ENCODE data around the gene ADAMTSL1. TPM values are rescaled to one million over a fixed set of nuclear protein-coding genes. Genes with fewer than 3 reads are reported as not detected.
"Not testable (repeated sequence)": the region's sequence is repeated elsewhere in the genome, so short reads cannot be mapped to it uniquely, and the experiment has no call there.

The ADAMTSL1 gene
- total and polyA plus RNA-seq, 2 donors (not counting 3 experiments of a cell fraction or from before 2014, with no cell fraction given): 15.0 to 18.4 TPM

DNA sequence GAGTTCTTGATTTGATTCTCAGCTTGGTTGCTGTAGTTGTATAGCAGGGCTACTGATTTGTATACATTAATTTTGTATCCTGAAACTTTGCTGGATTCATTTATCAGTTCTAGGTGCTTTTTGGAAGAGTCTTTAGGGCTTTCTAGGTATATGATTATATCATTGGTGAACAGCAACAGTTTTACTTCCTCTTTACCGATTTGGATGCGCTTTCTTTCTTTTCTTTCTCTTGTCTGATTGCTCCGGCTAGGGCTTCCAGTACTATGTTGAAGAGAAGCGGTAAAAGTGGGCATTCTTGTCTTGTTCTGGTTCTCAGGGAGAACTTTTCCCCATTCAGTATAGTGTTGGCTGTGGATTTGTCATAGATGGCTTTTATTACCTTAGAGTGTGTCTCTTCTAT lies 400.1 kb downstream of the ADAMTSL1 start:
- intact Hi-C loops (cut with micrococcal nuclease) (no loop called here), dilution Hi-C loops (cut with MboI; ENCODE audit: extremely low pct_ligation_motif_present, low sequenced_read_pairs) (no loop called here)
- Histone ChIP-seq H4K20me1 (replicated peaks; ENCODE audit: control insufficient read depth, extremely low read depth, insufficient read depth, low read length) (no peaks in the 10 kb centered on the region), H3K36me3 (ENCODE audit: control insufficient read depth in 2 of 2, extremely low read depth in 1 of 2, insufficient read depth in 2 of 2, low read length in 2 of 2) (no peaks in the 10 kb centered on the region), H3K9me1 (replicated peaks; ENCODE audit: control insufficient read depth, extremely low read depth, insufficient read depth, low read length) (no peaks in the 10 kb centered on the region), H3K9ac (replicated peaks; ENCODE audit: extremely low read depth, insufficient read depth, low read length) (no peak overlapping the region), H3K4me2 (ENCODE audit: insufficient read depth, low read length) (no peak overlapping the region), H2AFZ (ENCODE audit: low read depth, low read length) (no peak overlapping the region), H3K4me1 (ENCODE audit: control insufficient read depth, extremely low read depth, insufficient read depth, low read length) (no peaks in the 10 kb centered on the region), H3K79me2 (ENCODE audit: control insufficient read depth, insufficient read depth, low read length) (no peaks in the 10 kb centered on the region), H3K27me3 (ENCODE audit: control insufficient read depth in 2 of 2, insufficient read depth in 2 of 2, low read length in 2 of 2) (no peaks in the 10 kb centered on the region), H3K4me3 (replicated peaks in 1 of 3; ENCODE audit: insufficient read depth in 1 of 3, low read depth in 1 of 3, low read length in 3 of 3) (no peak overlapping the region), H3K9me3 (replicated peaks; ENCODE audit: control insufficient read depth, insufficient read depth, low read length) (no peaks in the 10 kb centered on the region), H3K27ac (ENCODE audit: insufficient read depth, low read depth, low read length) (no peak overlapping the region)
- ChIA-PET CTCF (no interaction called here), POLR2A (no interaction called here)
- no peak for FAIRE-seq
- TF ChIP-seq EZH2 (IDR thresholded peaks at IDR 0.05; ENCODE audit: borderline replicate concordance, low read depth, low read length, severe bottlenecking): no peak
- no peak for TF ChIP-seq MYC (IDR thresholded peaks at IDR 0.05; ENCODE audit: low read depth, low read length)
- TF ChIP-seq GATA2 (IDR thresholded peaks at IDR 0.05; ENCODE audit: insufficient read depth, insufficient read length, low read depth, low read length): no peak
- TF ChIP-seq POLR2A (IDR thresholded peaks at IDR 0.05; ENCODE audit: low read depth, low read length): no peak
- no peak for TF ChIP-seq JUN (IDR thresholded peaks at IDR 0.05; ENCODE audit: borderline replicate concordance, insufficient read depth, insufficient read length, low read depth)
- TF ChIP-seq, protein P1, sequence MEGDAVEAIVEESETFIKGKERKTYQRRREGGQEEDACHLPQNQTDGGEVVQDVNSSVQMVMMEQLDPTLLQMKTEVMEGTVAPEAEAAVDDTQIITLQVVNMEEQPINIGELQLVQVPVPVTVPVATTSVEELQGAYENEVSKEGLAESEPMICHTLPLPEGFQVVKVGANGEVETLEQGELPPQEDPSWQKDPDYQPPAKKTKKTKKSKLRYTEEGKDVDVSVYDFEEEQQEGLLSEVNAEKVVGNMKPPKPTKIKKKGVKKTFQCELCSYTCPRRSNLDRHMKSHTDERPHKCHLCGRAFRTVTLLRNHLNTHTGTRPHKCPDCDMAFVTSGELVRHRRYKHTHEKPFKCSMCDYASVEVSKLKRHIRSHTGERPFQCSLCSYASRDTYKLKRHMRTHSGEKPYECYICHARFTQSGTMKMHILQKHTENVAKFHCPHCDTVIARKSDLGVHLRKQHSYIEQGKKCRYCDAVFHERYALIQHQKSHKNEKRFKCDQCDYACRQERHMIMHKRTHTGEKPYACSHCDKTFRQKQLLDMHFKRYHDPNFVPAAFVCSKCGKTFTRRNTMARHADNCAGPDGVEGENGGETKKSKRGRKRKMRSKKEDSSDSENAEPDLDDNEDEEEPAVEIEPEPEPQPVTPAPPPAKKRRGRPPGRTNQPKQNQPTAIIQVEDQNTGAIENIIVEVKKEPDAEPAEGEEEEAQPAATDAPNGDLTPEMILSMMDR (IDR thresholded peaks at IDR 0.05; ENCODE audit: extremely low read depth in 1 of 2, insufficient read depth in 1 of 2, low read depth in 1 of 2, low read length in 2 of 2): no peak
- no peak for TF ChIP-seq FOS (IDR thresholded peaks at IDR 0.05; ENCODE audit: borderline replicate concordance, insufficient read depth, low read length)
- TF ChIP-seq POLR2AphosphoS5 (IDR thresholded peaks at IDR 0.05; ENCODE audit: insufficient read depth, low read depth, low read length): no peak
- TF ChIP-seq, protein P2, sequence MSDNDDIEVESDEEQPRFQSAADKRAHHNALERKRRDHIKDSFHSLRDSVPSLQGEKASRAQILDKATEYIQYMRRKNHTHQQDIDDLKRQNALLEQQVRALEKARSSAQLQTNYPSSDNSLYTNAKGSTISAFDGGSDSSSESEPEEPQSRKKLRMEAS (IDR thresholded peaks at IDR 0.05; ENCODE audit: insufficient read depth, insufficient read length): no peak
- no peak for DNase-seq (ENCODE audit: low read depth, low spot score)
- BruUV-seq (replicated peaks): no TSS peak

DNA sequence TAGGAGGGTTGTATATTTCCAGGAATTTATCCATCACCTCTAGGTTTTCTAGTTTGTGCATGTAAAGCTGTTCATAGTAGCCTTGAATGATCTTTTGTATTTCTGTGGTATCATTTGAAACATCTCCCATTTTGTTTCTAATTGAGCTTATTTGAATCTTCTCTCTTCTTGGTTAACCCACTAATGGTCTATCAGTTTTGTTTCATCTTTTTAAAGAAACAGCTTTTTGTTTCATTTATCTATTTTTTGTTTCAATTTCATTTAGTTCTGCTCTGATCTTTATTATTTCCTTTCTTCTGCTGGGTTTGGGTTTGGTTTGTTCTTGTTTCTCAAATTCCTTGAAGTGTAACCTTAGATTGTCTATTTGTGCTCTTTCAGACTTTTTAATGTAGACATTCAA lies 401.0 kb downstream of the ADAMTSL1 start:
- dilution Hi-C loops (cut with MboI; ENCODE audit: extremely low pct_ligation_motif_present, low sequenced_read_pairs); H3K36me3 ChIP-seq (ENCODE audit: control insufficient read depth in 2 of 2, extremely low read depth in 1 of 2, insufficient read depth in 2 of 2, low read length in 2 of 2); H3K79me2 ChIP-seq (ENCODE audit: control insufficient read depth, insufficient read depth, low read length); DNase-seq (ENCODE audit: low read depth, low spot score); H3K9me1 ChIP-seq (replicated peaks; ENCODE audit: control insufficient read depth, extremely low read depth, insufficient read depth, low read length); H3K27ac ChIP-seq (ENCODE audit: insufficient read depth, low read depth, low read length); H3K4me2 ChIP-seq (ENCODE audit: insufficient read depth, low read length); H3K9me3 ChIP-seq (replicated peaks; ENCODE audit: control insufficient read depth, insufficient read depth, low read length); H3K4me1 ChIP-seq (ENCODE audit: control insufficient read depth, extremely low read depth, insufficient read depth, low read length); H2AFZ ChIP-seq (ENCODE audit: low read depth, low read length); POLR2A ChIA-PET; intact Hi-C loops (cut with micrococcal nuclease); H4K20me1 ChIP-seq (replicated peaks; ENCODE audit: control insufficient read depth, extremely low read depth, insufficient read depth, low read length); BruUV-seq (replicated peaks); H3K27me3 ChIP-seq (ENCODE audit: control insufficient read depth in 2 of 2, insufficient read depth in 2 of 2, low read length in 2 of 2); H3K9ac ChIP-seq (replicated peaks; ENCODE audit: extremely low read depth, insufficient read depth, low read length); H3K4me3 ChIP-seq (replicated peaks in 1 of 3; ENCODE audit: insufficient read depth in 1 of 3, low read depth in 1 of 3, low read length in 3 of 3): not testable (repeated sequence)
- CTCF ChIA-PET: interaction anchor here (0.8 kb wide), 1 partner anchor 9 kb away, joined by 3 read pairs; no protein-coding TSS in a partner anchor
- FAIRE-seq: peak; percentile 28
